Type B pancreatic cell (in vitro differentiated cells): ENCODE results near the gene CREB5. TPM values are rescaled to one million over a fixed set of nuclear protein-coding genes. Genes with fewer than 3 reads are reported as not detected.

Experiments
- DNase-seq: peaks from one replicate; pipeline ENCODE4 v3.0.0; 2021; ENCODE audit warnings: mixed read lengths; ENCODE audit not compliant: unreplicated experiment; ENCODE audit errors: extremely low spot score
- H3K27ac Mint-ChIP-seq: 2 replicates; pipeline ENCODE4 v1.8.0; 2021; ENCODE audit warnings: mild to moderate bottlenecking, mixed read lengths
- H3K27me3 Mint-ChIP-seq: 2 replicates; pipeline ENCODE4 v1.8.0; 2021; ENCODE audit warnings: mixed read lengths
- H3K36me3 Mint-ChIP-seq: 2 replicates; pipeline ENCODE4 v1.8.0; 2021; ENCODE audit warnings: mixed read lengths
- H3K4me1 Mint-ChIP-seq: one replicate; pipeline ENCODE4 v1.8.0; 2021; ENCODE audit warnings: mixed read lengths; ENCODE audit not compliant: unreplicated experiment
- H3K4me3 Mint-ChIP-seq: 2 replicates; pipeline ENCODE4 v1.8.0; 2021; ENCODE audit warnings: mild to moderate bottlenecking, mixed read lengths
- H3K9me3 Mint-ChIP-seq: 2 replicates; pipeline ENCODE4 v1.8.0; 2021; ENCODE audit warnings: mixed read lengths
- total RNA-seq: library from RNA; stranded (reverse); gene quantifications from 2 replicates; pipeline ENCODE4 v1.2.1, GENCODE V29; 2021; ENCODE audit warnings: low replicate concordance
- TF ChIP-seq, protein P1 (sequence below): fragments of 200-600 bp; sonication (generic); conservative IDR thresholded peaks from 2 replicates; pipeline ENCODE4 v1.5.0; 2021; ENCODE audit warnings: antibody characterized with exemption, mild to moderate bottlenecking

The CREB5 gene
- total RNA-seq, 1 donor from 2014 or later: 31.0 TPM

DNA sequence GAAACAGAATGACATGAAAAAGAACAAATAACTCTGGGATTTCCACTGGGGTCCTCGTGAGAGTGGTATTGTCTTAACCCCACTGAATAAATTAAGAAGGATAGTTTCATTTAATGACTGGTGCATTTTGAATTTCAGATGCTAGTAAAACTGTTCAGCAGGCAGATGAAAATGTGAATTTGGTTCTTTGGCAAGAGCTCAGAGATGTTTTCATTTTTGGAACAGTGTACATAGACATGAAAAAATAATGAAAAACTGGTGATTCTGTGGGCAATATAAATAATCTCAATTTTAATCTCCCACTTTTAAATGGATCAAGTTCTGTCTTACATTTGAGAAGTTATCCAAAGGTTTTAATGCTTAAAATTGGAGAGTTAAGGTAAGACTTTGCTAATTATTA is 461.7 kb downstream of the CREB5 start:
- Mint-ChIP-seq H3K4me1 (peaks cover 21% of the 10 kb centered on the region), H3K9me3 (no peaks in the 10 kb centered on the region)

More for the DNA sequence above, 461.7 kb downstream of the CREB5 start:
- DNase-seq: no peak
- TF ChIP-seq, protein P1, sequence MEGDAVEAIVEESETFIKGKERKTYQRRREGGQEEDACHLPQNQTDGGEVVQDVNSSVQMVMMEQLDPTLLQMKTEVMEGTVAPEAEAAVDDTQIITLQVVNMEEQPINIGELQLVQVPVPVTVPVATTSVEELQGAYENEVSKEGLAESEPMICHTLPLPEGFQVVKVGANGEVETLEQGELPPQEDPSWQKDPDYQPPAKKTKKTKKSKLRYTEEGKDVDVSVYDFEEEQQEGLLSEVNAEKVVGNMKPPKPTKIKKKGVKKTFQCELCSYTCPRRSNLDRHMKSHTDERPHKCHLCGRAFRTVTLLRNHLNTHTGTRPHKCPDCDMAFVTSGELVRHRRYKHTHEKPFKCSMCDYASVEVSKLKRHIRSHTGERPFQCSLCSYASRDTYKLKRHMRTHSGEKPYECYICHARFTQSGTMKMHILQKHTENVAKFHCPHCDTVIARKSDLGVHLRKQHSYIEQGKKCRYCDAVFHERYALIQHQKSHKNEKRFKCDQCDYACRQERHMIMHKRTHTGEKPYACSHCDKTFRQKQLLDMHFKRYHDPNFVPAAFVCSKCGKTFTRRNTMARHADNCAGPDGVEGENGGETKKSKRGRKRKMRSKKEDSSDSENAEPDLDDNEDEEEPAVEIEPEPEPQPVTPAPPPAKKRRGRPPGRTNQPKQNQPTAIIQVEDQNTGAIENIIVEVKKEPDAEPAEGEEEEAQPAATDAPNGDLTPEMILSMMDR: no peak
- H3K27ac Mint-ChIP-seq: no peak overlapping the region
- no peaks in the 10 kb centered on the region for H3K36me3 Mint-ChIP-seq
- H3K4me3 Mint-ChIP-seq: no peak overlapping the region
- H3K27me3 Mint-ChIP-seq: peaks cover 35% of the 10 kb centered on the region

Other genes starting within 250 kb of the CREB5 start
- 3.9 and 4.9 TPM in 2 replicates for gene JAZF1, start 231.7 kb upstream of the CREB5 start, total RNA-seq